ENCODE results near the gene XRCC5. TPM values are rescaled to one million over a fixed set of nuclear protein-coding genes. Genes with fewer than 3 reads are reported as not detected.

XRCC5 gene
- total and polyA plus RNA-seq, 10 of the 15 experiments (the other 5 are each of a cell fraction or from before 2014, with no cell fraction given), result 259 to 815 (median 530) TPM

GRCh38 chr2:216090369-216090786 is 18.8 kb upstream of the XRCC5 start:
- no peak overlapping the region for H3K9ac ChIP-seq (ENCODE audit: control insufficient read depth, insufficient read depth, low read length)
- ChIA-PET RAD21 (ENCODE audit: unreplicated experiment) (interaction anchor here (0.9 to 1.6 kb wide), 2 partner anchors 15 to 18 kb away, joined by 3 to 5 read pairs; partner anchors contain the start of gene XRCC5), SMC1A (ENCODE audit: uncharacterized antibody, unreplicated experiment) (interaction anchor here (0.7 to 2.1 kb wide), 7 partner anchors 9 to 82 kb away, joined by 3 to 8 read pairs (median 3); partner anchors contain the start of genes PECR and TMEM169), CTCF (interaction anchor here (1.0 to 2.2 kb wide), 5 partner anchors 9 to 56 kb away, joined by 3 to 11 read pairs (median 4); partner anchors contain the start of genes PECR, TMEM169 and XRCC5), POLR2A (interaction anchor here (1.2 to 3.9 kb wide), 2 partner anchors 9 to 13 kb away, joined by 3 to 15 read pairs; partner anchors contain the start of genes PECR and TMEM169)
- peak overlapping the region; percentile 49 for H3K27ac ChIP-seq (ENCODE audit: control insufficient read depth, insufficient read depth)
- peaks cover 18% of the 10 kb centered on the region for H3K4me1 ChIP-seq (ENCODE audit: control insufficient read depth, insufficient read depth, low read length)
- H3K4me3 ChIP-seq, result peak overlapping the region; percentile 25; the same call in 1 of the 2 replicates
- DNase-seq (ENCODE audit: low read depth, low spot score) (no peak), FAIRE-seq (peak; percentile 66), ATAC-seq (peak; percentile 70)
- H3K79me2 ChIP-seq (ENCODE audit: control insufficient read depth, insufficient read depth, low read length), result no peaks in the 10 kb centered on the region
- H2AFZ ChIP-seq (ENCODE audit: control insufficient read depth, low read depth, low read length), result 0 out of 2 replicates have a peak overlapping the region, but pooled peaks have one; percentile 10
- H4K20me1 ChIP-seq (ENCODE audit: control insufficient read depth, insufficient read depth), result no peaks in the 10 kb centered on the region
- H3K4me2 ChIP-seq (ENCODE audit: control insufficient read depth, insufficient read depth), result peak overlapping the region; percentile 46; the same call in 1 of the 2 replicates
- H3K9me3 ChIP-seq (replicated peaks; ENCODE audit: control insufficient read depth, insufficient read depth, low read length), result no peaks in the 10 kb centered on the region; the same call in 2 of the 3 replicates
- in situ Hi-C loops (cut with MboI), result no loop called here
- intact Hi-C loops (cut with micrococcal nuclease; ENCODE audit: unreplicated experiment), result no loop called here
- BruUV-seq (replicated peaks), result no TSS peak
- H3K36me3 ChIP-seq (ENCODE audit: control insufficient read depth in 2 of 2, insufficient read depth in 2 of 2, low read length in 1 of 2), result no peaks in the 10 kb centered on the region
- 94% methylated on average over 1 of the region's 1 CpG for WGBS (ENCODE audit: insufficient coverage, insufficient replicate concordance, low lambda C conversion rate, missing lambda C conversion rate)
- no peaks in the 10 kb centered on the region for H3K27me3 ChIP-seq (replicated peaks in 1 of 2; ENCODE audit: control insufficient read depth in 2 of 2, insufficient read depth in 2 of 2, low read length in 1 of 2)
- TF ChIP-seq, protein P1, sequence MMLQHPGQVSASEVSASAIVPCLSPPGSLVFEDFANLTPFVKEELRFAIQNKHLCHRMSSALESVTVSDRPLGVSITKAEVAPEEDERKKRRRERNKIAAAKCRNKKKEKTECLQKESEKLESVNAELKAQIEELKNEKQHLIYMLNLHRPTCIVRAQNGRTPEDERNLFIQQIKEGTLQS (IDR thresholded peaks at IDR 0.05; ENCODE audit: borderline replicate concordance, extremely low read depth, low read depth, low read length), result no peak
- peak; percentile 52 for TF ChIP-seq MEF2B (IDR thresholded peaks at IDR 0.05; ENCODE audit: partially characterized antibody, poor library complexity, severe bottlenecking)
- TF ChIP-seq SP1 (IDR thresholded peaks at IDR 0.05; ENCODE audit: low read depth, low read length), result no peak
- no peak for TF ChIP-seq RAD51 (IDR thresholded peaks at IDR 0.05)
- no peak for TF ChIP-seq GATAD2B (conservative IDR thresholded peaks at IDR 0.05; ENCODE audit: low read depth)
- 0 out of 2 replicates have a peak, but pooled peaks have one; percentile 20 for TF ChIP-seq EED (IDR thresholded peaks at IDR 0.05; ENCODE audit: low read depth)
- TF ChIP-seq CBX5 (IDR thresholded peaks at IDR 0.05; ENCODE audit: low read depth), result peak; percentile 88
- no peak for TF ChIP-seq ATF7 (IDR thresholded peaks at IDR 0.05; ENCODE audit: low read depth)
- TF ChIP-seq, protein P2, sequence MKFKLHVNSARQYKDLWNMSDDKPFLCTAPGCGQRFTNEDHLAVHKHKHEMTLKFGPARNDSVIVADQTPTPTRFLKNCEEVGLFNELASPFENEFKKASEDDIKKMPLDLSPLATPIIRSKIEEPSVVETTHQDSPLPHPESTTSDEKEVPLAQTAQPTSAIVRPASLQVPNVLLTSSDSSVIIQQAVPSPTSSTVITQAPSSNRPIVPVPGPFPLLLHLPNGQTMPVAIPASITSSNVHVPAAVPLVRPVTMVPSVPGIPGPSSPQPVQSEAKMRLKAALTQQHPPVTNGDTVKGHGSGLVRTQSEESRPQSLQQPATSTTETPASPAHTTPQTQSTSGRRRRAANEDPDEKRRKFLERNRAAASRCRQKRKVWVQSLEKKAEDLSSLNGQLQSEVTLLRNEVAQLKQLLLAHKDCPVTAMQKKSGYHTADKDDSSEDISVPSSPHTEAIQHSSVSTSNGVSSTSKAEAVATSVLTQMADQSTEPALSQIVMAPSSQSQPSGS (IDR thresholded peaks at IDR 0.05; ENCODE audit: low read length), result peak; percentile 55; the same call in 1 of the 2 replicates
- TF ChIP-seq TARDBP (IDR thresholded peaks at IDR 0.05; ENCODE audit: borderline replicate concordance), result no peak
- TF ChIP-seq, protein P3, sequence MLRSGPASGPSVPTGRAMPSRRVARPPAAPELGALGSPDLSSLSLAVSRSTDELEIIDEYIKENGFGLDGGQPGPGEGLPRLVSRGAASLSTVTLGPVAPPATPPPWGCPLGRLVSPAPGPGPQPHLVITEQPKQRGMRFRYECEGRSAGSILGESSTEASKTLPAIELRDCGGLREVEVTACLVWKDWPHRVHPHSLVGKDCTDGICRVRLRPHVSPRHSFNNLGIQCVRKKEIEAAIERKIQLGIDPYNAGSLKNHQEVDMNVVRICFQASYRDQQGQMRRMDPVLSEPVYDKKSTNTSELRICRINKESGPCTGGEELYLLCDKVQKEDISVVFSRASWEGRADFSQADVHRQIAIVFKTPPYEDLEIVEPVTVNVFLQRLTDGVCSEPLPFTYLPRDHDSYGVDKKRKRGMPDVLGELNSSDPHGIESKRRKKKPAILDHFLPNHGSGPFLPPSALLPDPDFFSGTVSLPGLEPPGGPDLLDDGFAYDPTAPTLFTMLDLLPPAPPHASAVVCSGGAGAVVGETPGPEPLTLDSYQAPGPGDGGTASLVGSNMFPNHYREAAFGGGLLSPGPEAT (IDR thresholded peaks at IDR 0.05; ENCODE audit: low read depth), result no peak
- peak; percentile 67 for TF ChIP-seq RUNX3 (IDR thresholded peaks at IDR 0.05; ENCODE audit: low read length)
- no peak for TF ChIP-seq ZBTB33 (IDR thresholded peaks at IDR 0.05)
- no peak for TF ChIP-seq FOS (IDR thresholded peaks at IDR 0.05; ENCODE audit: borderline replicate concordance, extremely low read depth, insufficient read length)
- no peak for TF ChIP-seq IKZF2 (IDR thresholded peaks at IDR 0.05)
- no peak for TF ChIP-seq TCF3 (IDR thresholded peaks at IDR 0.05; ENCODE audit: borderline replicate concordance, insufficient read depth, low read depth, low read length)

Data from GM12878 (cell line).